Non-pigmented ciliary epithelial cell (primary cell): ENCODE data around the gene STAT4.

Source experiments
- DNase-seq: peaks from one replicate; pipeline ENCODE4 v3.0.0-alpha.2; 2010; ENCODE audit warnings: low read depth

STAT4 gene, protein sequence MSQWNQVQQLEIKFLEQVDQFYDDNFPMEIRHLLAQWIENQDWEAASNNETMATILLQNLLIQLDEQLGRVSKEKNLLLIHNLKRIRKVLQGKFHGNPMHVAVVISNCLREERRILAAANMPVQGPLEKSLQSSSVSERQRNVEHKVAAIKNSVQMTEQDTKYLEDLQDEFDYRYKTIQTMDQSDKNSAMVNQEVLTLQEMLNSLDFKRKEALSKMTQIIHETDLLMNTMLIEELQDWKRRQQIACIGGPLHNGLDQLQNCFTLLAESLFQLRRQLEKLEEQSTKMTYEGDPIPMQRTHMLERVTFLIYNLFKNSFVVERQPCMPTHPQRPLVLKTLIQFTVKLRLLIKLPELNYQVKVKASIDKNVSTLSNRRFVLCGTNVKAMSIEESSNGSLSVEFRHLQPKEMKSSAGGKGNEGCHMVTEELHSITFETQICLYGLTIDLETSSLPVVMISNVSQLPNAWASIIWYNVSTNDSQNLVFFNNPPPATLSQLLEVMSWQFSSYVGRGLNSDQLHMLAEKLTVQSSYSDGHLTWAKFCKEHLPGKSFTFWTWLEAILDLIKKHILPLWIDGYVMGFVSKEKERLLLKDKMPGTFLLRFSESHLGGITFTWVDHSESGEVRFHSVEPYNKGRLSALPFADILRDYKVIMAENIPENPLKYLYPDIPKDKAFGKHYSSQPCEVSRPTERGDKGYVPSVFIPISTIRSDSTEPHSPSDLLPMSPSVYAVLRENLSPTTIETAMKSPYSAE

DNA sequence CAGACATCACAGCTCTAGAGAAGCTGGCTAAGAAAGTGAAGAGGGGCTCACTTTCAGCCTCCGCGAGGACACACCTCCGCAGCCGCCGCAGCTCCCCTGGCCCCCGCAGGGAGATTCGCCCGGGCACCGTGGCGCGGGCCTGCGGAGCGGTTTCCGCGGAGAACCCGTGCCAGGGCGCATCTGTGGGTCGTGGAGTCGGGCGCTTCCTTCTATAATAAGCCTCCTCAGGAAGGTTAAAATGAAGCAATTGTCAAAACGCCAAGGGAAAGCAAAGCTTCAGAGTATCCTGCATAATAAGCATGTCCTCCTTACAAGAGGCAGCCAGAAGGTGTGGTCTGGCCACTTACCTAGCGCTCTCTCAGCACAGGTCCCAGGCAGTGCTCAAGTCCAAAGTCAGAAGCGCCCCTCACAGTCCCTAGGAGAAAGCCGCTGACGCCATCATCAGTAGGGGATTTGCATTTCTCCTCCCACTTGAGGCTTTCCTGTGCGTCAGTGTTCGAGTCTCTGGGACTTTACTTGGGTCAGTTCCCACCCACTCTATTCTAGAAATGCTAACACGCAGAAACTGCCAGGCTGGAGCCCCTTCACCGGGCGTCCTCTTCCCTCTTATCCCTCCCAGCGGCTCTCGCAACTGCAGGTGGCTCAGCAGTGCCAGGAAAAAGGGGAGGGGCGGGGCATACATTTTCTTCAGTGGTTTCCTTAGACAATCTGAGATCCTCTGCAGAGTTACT lies at the start of gene STAT4:
TSS of gene STAT4 (minus strand) at position 395 of the 731 bp plus-strand sequence. CDS start 2,791 bp downstream, outside the sequence.
- DNase-seq: no peak

DNA sequence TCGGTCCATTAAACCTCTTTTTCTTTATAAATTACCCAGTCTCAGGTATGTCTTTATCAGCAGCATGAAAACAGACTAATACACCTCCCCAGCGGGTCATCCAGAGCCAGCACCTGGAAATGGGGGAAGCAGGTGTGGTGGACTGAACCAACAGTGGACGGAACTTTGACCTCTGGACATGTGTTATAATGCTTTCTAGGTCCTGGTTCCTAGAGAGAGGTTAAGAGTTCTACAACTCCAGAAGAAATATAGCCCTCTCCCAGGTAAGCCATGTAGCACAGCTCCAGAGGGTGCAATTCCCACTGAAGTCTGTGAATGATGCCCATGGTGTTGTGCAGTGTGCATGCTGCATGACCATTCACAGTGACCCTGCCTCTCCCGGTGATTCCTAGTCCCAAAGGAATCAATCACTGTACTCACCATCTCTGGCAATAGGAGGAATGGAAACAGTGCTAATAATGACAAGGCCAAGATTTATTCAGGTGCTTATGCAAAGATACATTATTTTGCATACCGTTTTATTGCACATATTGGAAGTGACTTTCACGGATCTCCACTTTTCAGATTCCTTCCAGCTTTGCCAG lies 49.2 kb upstream of the STAT4 start:
- no peak for DNase-seq

DNA sequence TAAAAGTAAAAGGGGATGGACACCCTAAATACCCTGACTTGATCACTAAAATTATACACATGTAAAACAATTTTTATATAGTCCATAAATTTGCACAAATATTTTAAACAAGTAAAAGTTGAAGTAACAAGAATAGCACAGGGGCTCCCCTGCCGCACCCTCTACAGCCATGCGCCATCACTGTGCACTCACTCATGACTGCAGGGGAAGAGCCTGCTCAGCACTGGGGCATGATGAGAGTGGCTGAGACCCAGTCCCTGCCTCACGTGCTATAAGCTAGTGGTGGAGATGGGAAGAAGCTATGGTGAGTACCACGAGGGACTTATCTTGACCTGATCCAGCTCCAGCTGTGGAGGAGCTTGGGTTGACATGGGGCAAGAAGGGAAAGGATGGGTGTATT lies 47.5 kb upstream of the STAT4 start:
- no peak for DNase-seq

DNA sequence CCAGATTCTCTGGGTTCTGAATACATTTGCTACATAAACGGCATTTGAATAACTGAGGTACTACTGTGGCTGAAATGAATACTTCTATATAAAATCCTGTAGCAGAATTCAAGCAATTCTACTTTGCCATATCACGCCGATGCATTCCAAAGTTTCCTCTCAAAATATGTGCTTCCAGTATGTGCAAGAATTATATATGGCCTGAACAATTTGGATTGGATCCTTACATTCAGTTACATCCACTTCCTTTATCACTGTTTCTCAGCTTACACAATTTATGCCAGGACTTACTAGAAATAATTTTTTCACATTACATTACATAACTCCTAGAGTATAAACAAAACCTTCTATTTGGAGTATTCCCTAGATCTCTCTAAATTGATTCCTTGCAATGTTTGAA lies 46.3 kb upstream of the STAT4 start:
- no peak for DNase-seq

DNA sequence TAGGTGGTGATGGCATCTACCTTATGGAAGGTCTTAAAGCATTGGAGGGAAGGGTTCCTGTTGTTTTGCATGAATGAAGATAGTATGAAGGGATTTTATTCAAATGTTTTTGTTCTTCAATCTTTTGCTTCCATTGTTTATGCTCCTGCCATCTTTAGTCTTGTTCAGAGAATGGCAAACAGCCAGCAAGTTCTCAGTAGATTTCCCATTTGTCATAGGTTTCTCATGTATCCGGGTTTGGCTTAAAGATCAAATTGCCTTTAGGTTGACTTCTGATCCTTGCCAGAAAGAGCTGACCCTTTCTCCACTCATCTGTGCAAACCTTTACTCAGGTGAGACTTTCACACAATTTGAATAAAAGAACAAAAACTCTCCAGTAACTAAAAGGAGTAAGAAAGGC lies 44.2 kb upstream of the STAT4 start:
- no peak for DNase-seq

DNA sequence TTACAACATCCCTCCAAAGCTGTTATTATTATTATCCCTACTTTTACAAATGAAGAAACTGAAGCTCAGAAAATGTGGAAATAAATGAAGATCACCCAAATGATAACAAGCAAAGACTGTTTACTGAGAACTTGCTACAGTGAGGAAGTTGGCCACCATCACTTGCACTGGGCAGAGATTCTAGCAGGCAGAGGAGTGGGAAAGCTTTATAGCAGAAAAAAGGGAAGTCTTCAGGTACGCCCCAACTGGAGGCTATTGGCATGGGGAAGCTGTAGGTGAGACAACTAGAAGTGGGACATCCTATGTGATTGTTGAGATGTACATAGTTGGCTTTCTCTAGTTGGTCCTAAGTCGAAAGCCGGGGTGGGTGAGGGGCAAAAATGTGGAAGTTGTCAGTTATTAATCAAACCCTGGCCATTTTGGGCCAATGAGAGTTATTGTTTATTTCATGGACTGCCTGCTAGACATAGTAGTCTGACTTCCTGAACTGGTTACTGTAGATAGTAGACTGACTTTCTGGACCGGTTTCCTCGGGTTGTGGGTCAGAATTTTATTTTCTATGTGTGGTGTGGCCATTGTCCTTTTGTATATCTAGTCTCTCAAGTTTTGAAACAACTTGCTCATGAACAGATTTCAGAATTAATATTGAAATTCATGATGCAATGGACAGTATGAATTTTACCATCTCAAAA lies 40.2 kb upstream of the STAT4 start:
- DNase-seq: no peak

DNA sequence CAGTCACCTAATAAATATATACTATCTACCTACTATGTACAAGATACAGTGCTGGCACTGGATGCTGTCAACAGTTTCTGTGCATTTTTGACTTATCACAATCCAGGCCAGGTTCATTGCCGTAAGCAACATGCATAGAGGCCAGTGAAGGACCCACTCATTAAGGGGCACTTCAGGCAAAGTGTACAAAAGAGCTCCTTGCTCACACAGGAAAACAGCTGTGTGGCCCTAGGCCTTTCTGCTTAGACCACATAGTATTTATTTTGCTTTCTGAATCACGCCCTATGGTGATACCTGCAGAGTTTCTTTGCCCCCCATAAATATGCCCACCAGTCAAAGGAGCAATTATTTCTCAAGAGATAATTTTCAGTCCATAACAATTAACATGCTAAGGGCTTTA lies 39.6 kb upstream of the STAT4 start:
- DNase-seq: no peak

DNA sequence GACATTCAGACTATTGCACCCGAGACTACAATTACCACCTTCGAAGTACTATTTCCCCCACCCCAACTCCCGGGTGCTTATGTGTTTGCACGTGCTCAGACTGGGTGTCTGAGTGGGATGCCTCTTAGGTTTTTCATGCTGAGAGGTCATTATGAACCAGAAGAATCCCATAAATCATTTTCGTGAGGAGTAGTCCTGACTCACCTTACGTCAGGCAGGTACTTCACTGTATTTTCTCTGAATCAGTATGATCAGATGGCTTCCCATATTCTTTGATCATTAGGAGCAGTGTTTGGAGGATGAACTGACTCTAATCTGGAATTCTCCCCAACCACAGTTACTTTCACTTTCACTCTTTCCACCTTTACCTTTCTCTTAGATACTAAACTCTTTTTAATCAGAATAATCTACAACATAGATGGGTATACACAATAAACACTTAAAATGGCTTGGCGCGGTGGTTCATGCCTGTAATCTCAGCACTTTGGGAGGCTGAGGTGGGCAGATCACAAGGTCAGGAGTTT lies 38.4 kb upstream of the STAT4 start:
- no peak for DNase-seq

DNA sequence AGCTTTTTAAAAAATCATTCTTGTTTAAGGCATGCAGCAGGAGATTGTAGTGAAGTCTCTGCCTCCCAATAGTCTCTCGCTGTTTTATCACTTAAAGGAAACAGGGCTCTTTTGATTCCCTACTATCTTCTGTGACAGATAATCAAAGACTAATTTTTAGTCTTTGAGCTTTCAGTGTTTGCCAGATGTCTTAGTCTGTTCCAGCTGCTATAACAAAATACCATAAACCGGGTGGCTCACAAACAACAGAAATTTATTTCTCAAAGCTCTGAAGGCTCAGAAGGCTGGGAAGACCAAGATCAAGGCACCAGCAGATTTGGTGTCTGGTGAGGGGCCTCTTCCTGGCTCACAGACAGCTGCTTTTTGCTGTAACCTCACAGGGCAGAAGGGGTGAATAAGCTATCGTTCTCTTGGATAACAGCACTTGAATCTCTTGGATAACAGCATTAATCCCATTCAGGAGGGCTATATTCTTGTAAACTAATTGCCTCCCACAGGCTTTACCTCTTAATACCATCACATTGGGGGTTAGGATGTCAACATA lies 37.8 kb upstream of the STAT4 start:
- no peak for DNase-seq

DNA sequence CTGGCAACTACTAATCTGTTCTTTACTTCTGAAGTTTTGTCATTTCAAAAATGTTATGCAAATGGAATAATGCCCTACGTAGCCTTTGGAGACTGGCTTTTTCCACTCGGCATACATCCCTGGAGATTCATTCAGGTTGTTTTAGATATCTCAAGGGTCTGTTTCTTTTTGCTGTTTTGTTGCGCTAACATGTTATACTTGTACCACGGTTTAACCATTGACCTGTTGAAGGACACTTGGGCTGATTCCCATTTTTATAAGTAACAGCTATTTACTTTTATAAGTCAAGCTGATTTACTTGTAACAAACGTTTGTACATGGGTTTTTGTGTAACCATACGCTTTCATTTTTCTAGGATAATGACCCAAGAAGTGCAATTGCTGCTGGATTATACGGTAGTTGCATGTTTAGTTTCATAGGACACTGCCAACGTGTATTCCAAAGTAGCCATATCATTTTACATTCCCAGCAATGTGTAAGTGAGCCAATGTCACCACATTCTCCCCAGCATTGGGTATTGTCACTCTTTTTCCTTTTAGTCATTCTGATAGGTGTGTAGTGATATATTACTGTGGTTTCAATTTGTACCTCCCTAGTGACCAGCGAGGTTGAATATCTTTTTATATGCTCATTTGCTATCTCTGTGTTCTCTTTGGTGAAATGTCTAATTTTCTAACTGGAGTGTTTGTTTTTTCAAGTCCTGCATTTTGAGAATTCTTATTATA lies 36.5 kb upstream of the STAT4 start:
- DNase-seq: no peak

DNA sequence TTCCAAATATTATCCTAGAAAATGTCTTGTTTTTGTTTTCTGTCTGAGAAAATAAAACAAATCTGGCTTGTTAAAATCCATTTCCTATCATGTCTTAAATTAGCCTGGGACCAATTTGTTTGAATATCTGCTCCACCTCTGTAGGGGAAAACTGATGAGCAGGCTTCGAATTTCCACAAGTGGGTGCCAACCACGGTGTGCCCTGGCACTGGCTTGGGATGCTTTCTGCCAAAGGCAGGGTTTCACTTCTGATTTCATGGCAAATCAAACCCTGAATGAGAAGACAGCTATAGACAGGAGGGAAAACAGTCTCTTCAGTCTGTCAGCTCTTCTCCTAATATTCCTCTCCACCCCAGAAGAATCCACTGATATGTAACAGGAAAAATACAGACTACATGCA lies 33.7 kb upstream of the STAT4 start:
- no peak for DNase-seq

DNA sequence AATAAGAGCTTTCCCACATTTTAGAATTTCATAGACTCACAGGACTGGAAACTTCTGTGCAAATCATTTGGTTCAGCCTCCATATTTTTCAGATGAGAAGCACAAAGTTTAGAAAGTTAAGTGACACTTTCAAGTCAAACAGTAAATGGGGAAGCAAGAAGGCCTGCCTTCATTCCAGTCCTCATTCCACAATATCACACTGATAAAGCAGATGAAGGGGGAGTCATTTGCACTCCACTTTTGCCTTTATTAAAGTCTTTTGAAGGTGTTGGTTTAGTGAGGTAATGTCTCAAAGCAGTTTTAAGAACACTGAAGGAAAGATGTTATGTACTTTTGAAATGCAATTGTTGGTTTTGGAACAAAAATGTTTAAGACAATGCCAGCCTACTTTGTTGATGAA lies 32.7 kb upstream of the STAT4 start:
- no peak for DNase-seq

DNA sequence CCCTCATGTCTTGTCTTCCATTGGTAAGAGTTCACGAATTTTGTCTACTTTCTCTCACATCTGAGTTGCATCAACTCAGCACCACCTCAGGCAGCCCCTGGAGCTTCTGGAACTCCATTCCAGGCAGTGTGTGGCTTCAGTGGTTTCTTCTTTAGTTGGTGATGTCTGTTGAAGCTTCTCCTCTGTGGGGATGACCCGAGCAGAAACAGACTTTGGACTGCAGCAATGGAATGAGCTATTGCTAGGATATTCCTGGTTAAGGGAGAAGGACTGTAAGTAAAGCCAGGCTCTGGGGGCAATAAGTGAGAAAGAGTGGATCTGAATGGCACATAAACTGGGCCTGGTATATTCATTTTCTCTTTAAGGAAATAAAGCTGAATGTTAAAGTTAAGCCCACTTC lies 32.3 kb upstream of the STAT4 start:
- no peak for DNase-seq

DNA sequence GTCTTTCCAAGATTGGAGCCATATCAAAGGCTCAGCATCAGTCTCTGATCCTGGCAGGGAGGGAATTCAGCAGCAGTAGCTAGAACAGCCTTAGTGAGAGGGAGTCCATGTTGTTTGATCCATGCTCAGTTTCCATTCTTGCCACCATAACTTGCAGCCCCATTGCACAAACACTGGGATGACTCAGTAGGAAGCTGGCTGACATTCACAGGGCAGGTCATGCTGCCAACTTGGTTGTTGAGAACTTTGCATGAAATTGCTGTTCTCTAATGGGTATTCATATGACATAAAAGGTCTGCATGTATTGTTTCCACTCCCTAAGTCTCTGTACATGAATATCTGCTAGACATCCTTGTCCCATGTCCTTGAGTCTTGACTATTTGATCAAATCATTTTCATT lies 29.9 kb upstream of the STAT4 start:
- DNase-seq: no peak

DNA sequence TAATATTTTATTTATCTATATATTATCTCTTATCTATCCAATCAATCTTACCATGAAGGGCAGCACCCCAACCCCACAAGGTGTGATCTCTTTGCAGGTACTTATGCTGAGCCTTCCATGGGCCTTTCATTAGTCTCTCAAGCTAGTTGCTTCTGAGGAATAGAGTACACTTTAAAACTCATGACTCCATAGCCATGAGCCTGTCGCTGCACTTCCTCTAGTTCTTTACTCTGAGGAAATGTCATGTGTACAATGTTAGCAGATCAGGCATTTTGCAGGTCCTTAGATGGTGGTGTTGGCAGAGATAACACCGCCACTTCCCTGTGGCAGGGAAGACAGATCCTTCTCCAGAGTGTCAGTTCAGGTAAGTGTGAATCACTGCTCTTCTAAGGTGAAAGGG lies 29.5 kb upstream of the STAT4 start:
- no peak for DNase-seq

DNA sequence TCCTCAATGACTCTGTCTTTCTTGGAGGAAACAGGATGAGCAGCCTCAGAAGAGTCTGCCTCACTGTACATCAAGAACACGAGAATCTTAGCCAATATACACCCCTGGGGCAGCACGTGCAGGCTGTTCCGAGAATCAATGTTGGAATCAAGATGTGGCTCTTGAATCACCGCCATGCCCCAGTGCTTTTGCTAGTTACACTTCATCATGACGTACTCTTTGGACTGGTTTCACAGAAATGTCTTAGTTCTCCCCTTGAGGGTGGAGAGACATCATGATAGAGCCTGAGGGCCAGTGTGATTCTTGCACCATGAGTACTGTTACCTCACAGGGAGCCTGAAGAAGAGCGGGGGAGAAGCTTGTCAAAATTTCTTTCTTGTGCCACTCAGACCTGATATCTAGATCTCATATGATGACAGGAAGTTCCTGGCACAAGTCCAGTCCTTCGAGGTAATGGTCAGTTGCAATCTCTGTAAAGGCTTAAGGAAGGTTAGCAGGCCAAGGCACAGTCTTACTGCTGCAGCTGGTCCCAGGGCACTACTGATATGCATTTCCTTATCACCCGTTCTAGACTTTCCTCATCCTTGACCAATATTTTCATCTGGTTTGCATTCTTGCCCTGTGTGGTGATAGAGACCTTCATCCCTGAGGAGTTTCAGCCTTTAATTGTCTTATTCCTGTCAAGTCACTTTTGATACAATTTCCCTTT lies 28.2 kb upstream of the STAT4 start:
- DNase-seq: peak; percentile 9

DNA sequence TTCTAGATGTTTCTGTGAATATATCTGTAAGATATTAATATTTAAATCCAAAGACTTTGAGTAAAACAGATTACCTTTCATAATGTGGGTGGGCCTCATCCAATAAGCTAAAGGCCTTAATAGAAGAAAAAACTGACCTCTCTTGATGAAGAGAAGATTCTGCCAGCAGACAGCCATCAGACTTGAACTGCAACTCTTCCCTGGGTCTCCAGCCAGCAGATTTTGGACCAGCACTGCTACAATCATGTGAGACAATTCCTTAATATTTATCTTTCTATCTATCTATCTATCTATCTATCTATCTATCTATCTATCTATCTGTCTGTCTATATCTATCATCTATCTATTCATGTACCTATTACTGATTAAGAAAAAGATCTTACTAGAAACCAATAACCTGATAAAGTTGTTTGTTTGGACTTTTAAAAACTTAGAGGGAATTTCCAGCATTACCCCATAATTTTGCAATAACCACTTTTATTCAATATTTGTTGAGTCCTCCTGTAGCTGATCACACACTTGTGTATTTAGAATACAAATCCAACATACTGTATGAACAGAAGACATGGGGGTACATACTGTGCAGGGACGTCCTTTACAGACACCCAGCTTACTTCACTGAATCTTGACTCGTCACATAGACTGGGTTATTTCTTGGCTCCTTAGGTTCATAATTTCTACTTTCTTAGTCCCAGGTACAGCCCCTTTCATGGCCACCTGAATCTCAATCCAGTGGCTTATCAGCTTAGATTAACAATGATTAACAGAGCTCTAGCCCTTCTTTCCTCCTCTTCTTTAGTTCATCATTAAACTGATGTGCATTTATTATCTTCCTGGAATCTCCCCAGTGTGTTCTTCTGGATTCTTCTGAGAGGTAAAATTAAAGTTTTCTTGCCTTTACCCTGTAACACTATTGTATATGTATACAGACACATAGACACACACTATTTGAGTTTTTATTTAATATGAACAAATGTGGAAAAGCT lies 27.2 kb upstream of the STAT4 start:
- DNase-seq: no peak

DNA sequence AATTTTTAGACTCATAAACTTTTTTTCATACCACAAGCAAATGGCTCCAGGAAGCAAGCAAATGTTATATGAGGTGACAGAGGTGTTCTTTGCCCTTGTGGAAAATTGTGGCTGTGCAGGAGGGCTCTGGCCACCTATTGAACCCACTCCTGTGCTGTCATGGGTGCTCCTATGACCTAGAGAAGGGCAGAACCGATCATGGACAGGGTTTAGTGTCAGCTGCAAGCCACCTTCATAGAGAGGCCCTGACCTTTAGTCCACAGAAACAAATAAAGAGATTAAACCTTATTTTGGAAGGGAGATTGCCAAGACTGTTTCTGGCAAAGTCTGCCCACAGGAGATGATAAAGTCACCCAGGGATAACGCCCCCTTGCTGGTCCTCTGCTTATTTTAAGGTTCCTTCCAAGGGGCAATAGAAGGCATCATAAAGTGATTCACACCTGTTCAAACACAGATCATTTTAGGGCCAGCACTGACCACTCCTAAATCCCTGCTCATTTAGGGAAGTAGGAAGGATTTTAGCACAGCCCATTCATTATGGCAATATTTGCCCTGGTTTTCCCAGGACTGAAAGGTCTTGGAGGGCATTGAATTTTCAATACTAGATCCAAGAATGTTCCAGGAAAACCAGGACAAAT lies 26.1 kb upstream of the STAT4 start:
- no peak for DNase-seq
